Retina (tissue), 1 donor: ENCODE data around the gene MAP3K5.
"Not testable (repeated sequence)": the region's sequence is repeated elsewhere in the genome, so short reads cannot be mapped to it uniquely, and the experiment has no call there.

Experiments used
- DNase-seq: peaks from one replicate; pipeline ENCODE4 v3.0.0-alpha.2; 2016

MAP3K5 gene

GRCh38 chr6:136792095-136792409, 225 bp downstream of the MAP3K5 start:
- peak; percentile 78 for DNase-seq

GRCh38 chr6:136791296-136792094, 782 bp downstream of the MAP3K5 start:
- DNase-seq, result peak; percentile 79

- no peak for DNase-seq
Measured at GRCh38 chr6:136790411-136791295, 1.6 kb downstream of the MAP3K5 start.

GRCh38 chr6:136789440-136789839, 2.8 kb downstream of the MAP3K5 start:
- not testable (repeated sequence) for DNase-seq

DNA sequence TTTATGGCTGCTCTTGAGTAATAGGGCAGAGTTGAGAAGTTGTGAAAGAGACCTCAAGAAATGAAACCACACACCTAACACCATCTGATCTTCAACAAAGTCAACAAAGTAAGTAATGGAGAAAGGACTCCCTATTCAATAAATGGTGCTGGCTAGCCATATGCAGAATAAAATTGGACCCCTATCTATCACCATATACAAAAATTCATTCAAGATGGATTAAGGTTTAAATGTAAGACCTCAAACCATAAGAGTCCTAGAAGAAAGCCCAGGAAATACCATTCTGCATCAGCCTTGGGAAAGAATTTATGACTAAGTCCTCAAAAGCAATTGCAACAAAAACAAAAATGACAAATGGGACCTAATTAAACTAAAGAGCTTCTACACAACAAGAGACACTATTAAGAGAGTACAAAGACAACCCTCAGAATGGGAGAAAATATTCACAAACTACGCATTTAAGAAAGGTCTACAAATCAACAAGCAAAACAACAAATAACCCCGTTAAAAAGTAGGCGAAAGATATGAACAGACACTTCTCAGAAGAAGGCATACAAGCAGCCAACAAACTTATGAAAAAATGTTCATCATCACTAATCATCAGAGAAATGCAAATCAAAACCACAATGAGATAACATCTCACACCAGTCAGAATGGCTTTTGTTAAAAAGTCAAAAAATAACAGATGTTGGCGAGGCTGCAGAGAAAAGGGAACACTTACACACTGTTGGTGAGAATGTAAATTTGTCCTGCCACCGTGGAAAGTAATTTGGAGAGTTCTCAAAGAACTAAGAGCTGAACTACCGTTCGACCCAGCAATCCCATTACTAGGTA, 4.0 kb downstream of the MAP3K5 start:
- no peak for DNase-seq

DNA sequence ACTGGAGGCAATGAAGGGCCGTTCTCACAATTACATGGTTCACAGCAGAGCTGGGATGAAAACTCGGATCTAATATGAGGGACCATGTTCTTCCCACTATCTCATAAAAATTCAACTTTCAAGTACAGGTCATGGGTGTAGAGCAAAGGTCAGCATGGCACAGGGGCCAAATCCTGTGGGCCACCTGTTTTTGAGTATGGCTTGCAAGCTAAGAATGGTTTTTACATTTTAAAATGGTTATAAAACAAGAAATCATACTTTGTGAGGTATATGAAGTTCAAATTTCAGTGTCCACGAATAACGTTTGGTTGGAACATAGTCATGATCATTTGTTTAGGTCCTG, 4.6 kb downstream of the MAP3K5 start:
- no peak for DNase-seq

GRCh38 chr6:136786658-136787057, 5.6 kb downstream of the MAP3K5 start:
- DNase-seq, result no peak

- no peak for DNase-seq
Measured at GRCh38 chr6:136784910-136785746, 7.1 kb downstream of the MAP3K5 start.

DNA sequence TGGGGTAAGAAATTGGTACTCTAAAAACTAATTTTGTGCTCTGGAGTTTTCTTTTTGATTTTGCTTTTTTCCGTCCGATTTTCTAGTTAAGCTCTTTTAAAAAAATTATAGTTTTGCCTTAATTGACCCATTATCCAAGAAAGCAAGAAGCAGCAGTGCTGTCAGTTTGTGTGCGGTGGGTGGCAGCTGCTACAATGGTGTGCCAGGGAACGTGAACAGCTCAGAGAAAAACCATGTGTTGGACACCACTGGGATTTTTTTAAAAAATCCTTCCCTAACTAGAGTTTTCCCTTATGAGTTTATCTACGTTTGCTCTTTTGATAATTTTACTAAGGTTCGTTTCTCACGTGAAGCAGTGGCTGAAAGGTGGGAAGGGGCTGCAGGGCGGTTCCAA, 8.0 kb downstream of the MAP3K5 start:
- no peak for DNase-seq

DNA sequence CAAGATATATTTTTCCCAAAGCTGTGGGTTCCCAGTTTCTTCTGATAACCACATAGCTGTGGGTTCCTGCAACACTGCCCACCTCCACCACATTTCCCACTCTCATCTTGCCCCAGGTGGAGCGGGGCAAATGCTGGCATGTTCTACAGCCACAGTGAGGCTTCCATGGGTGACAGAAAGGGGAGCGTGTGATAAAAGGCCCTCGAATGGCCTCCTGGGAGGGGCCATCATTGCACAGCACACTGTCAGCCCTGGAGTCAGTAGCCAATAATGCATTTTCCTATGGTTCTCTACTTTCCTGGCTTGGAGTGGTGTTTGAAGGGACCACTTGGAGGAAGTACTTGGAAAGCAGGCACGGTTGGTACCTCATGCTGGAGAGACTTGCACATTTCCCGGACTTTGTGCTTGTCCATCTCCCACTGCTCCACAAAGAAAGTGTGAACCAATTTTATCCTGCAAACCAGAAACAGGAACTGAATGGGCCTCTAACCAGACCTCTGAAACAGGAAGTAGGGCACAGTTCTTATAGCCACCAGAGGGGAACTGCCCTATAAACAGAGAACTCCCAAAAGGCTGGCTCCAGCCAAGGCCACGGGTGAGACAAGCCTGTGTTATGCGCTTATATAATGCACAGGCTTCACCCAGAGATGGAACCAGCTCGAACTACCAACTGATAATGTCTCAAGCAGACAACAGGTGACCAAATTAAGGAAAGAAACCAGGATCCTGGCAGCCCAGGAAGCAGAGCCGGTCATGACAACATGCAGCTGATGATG, 8.6 kb downstream of the MAP3K5 start:
- no peak for DNase-seq

- no peak for DNase-seq
Measured at GRCh38 chr6:136783021-136783420, 9.3 kb downstream of the MAP3K5 start.

GRCh38 chr6:136782021-136782770, 10.1 kb downstream of the MAP3K5 start:
- no peak for DNase-seq

GRCh38 chr6:136780972-136781371, 11.3 kb downstream of the MAP3K5 start:
- no peak for DNase-seq

- no peak for DNase-seq
Measured at GRCh38 chr6:136779682-136780081, 12.6 kb downstream of the MAP3K5 start.

DNA sequence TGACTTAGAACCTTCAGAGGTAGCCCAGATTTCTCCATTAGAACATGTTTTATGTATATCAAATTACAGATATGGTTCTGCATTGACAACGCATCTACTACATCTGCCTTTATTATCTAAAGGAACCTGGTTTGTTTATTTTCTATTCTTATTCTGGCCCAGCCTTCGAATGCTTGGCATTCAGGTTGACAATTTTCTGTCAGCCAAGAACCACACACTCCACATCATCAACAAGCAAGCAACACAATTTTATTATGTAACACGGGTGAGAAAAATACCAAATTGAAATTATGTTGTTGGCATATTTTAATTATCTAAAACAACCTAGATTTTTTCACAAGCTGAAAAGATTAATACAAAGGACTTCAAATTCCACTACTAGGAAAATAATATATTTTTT, 14.6 kb downstream of the MAP3K5 start:
- no peak for DNase-seq

- DNase-seq, result no peak
Measured at GRCh38 chr6:136775548-136775947, 16.7 kb downstream of the MAP3K5 start.

GRCh38 chr6:136775081-136775480, 17.2 kb downstream of the MAP3K5 start:
- no peak for DNase-seq

GRCh38 chr6:136774228-136775041, 17.8 kb downstream of the MAP3K5 start:
- no peak for DNase-seq

GRCh38 chr6:136773473-136773796, 18.8 kb downstream of the MAP3K5 start:
- DNase-seq, result no peak
